Progenitor cell of endocrine pancreas (in vitro differentiated cells): ENCODE results near the gene BRDT. TPM values are rescaled to one million over a fixed set of nuclear protein-coding genes. Genes with fewer than 3 reads are reported as not detected.

ENCODE experiments used
- DNase-seq: peaks from one replicate; pipeline ENCODE4 v3.0.0; 2021; ENCODE audit warnings: low spot score; ENCODE audit not compliant: unreplicated experiment
- H3K27ac Mint-ChIP-seq: 2 replicates; pipeline ENCODE4 v1.8.0; 2021; ENCODE audit warnings: mild to moderate bottlenecking, moderate library complexity, mixed read lengths
- H3K27me3 Mint-ChIP-seq: 2 replicates; pipeline ENCODE4 v1.8.0; 2021; ENCODE audit warnings: mixed read lengths
- H3K36me3 Mint-ChIP-seq: 2 replicates; pipeline ENCODE4 v1.8.0; 2022; ENCODE audit warnings: mixed read lengths; ENCODE audit not compliant: insufficient read depth
- H3K4me1 Mint-ChIP-seq: 2 replicates; pipeline ENCODE4 v1.8.0; 2021; ENCODE audit warnings: low read depth, mixed read lengths
- H3K4me3 Mint-ChIP-seq: 2 replicates; pipeline ENCODE4 v1.8.0; 2021; ENCODE audit warnings: low read depth, mild to moderate bottlenecking, moderate library complexity, mixed read lengths
- H3K9me3 Mint-ChIP-seq: 2 replicates; pipeline ENCODE4 v1.8.0; 2021; ENCODE audit warnings: low read depth, mixed read lengths
- CTCF ChIP-seq: fragments of 200-600 bp; sonication (generic); IDR thresholded peaks from one replicate; pipeline ENCODE4 v1.5.0; 2021; ENCODE audit warnings: antibody characterized with exemption, mild to moderate bottlenecking; ENCODE audit not compliant: unreplicated experiment
- total RNA-seq: library from RNA; stranded (reverse); gene quantifications from 2 replicates; pipeline ENCODE4 v1.2.1, GENCODE V29; 2021

BRDT gene
- total RNA-seq, 1 donor from 2014 or later: not detected

GRCh38 chr1:91980663-91981062, 31.5 kb downstream of the BRDT start:
- H3K27me3 Mint-ChIP-seq: no peaks in the 10 kb centered on the region
- H3K4me1 Mint-ChIP-seq: peaks cover 4% of the 10 kb centered on the region
- no peak for TF ChIP-seq CTCF
- no peaks in the 10 kb centered on the region for H3K36me3 Mint-ChIP-seq
- no peak for DNase-seq
- H3K4me3 Mint-ChIP-seq: no peak overlapping the region
- H3K9me3 Mint-ChIP-seq: no peaks in the 10 kb centered on the region
- H3K27ac Mint-ChIP-seq: no peak overlapping the region

- no peaks in the 10 kb centered on the region for H3K36me3 Mint-ChIP-seq
- H3K4me1 Mint-ChIP-seq: peaks cover 4% of the 10 kb centered on the region
- no peaks in the 10 kb centered on the region for H3K9me3 Mint-ChIP-seq
- no peak overlapping the region for H3K27ac Mint-ChIP-seq
- no peak for DNase-seq
- H3K27me3 Mint-ChIP-seq: no peaks in the 10 kb centered on the region
- no peak overlapping the region for H3K4me3 Mint-ChIP-seq
- TF ChIP-seq CTCF: no peak
These were observed 32.9 kb downstream of the BRDT start for GRCh38 chr1:91981996-91982609.

GRCh38 chr1:91993256-91993655, 44.1 kb downstream of the BRDT start:
- H3K27ac Mint-ChIP-seq: no peak overlapping the region
- no peak for TF ChIP-seq CTCF
- no peaks in the 10 kb centered on the region for H3K9me3 Mint-ChIP-seq
- no peak for DNase-seq
- no peak overlapping the region for H3K4me3 Mint-ChIP-seq
- no peaks in the 10 kb centered on the region for H3K4me1 Mint-ChIP-seq
- no peaks in the 10 kb centered on the region for H3K27me3 Mint-ChIP-seq
- no peaks in the 10 kb centered on the region for H3K36me3 Mint-ChIP-seq

GRCh38 chr1:91997607-91998195, 48.5 kb downstream of the BRDT start:
- H3K27me3 Mint-ChIP-seq: no peaks in the 10 kb centered on the region
- no peaks in the 10 kb centered on the region for H3K9me3 Mint-ChIP-seq
- no peak overlapping the region for H3K4me3 Mint-ChIP-seq
- no peak for DNase-seq
- H3K4me1 Mint-ChIP-seq: no peaks in the 10 kb centered on the region
- no peaks in the 10 kb centered on the region for H3K36me3 Mint-ChIP-seq
- H3K27ac Mint-ChIP-seq: no peak overlapping the region
- TF ChIP-seq CTCF: peak; percentile 76

- H3K4me1 Mint-ChIP-seq: no peaks in the 10 kb centered on the region
- H3K4me3 Mint-ChIP-seq: no peak overlapping the region
- no peaks in the 10 kb centered on the region for H3K9me3 Mint-ChIP-seq
- DNase-seq: no peak
- no peaks in the 10 kb centered on the region for H3K36me3 Mint-ChIP-seq
- no peaks in the 10 kb centered on the region for H3K27me3 Mint-ChIP-seq
- no peak overlapping the region for H3K27ac Mint-ChIP-seq
- TF ChIP-seq CTCF: no peak
These were observed 54.9 kb downstream of the BRDT start for GRCh38 chr1:92004129-92004528.
